ENCODE results near the gene ERMP1.
A peak's percentile ranks its signal among the peaks of the same experiment; 100 is the strongest.

The ERMP1 gene

GRCh38 chr9:5872511-5872910 lies 39.6 kb upstream of the ERMP1 start:
- H3K4me3 ChIP-seq (ENCODE audit: insufficient read depth in 1 of 2, low read depth in 1 of 2, low read length in 2 of 2) = no peak overlapping the region
- no peak for DNase-seq
- no peaks in the 10 kb centered on the region for H3K79me1 ChIP-seq (replicated peaks; ENCODE audit: low read length, poor library complexity, severe bottlenecking)
- H3K23ac ChIP-seq (ENCODE audit: low read length in 2 of 2) = no peak overlapping the region
- 60% methylated on average over 4 of the region's 4 CpGs for WGBS
- no peaks in the 10 kb centered on the region for H3K27me3 ChIP-seq (ENCODE audit: control insufficient read depth in 1 of 2, insufficient read depth in 1 of 2, low read length in 2 of 2)
- no peak overlapping the region for H3K27ac ChIP-seq (ENCODE audit: low read length, poor library complexity, severe bottlenecking)
- H3K4me1 ChIP-seq (ENCODE audit: control insufficient read depth, insufficient read depth, low read depth, low read length) = peaks cover 2% of the 10 kb centered on the region
- H2BK15ac ChIP-seq (ENCODE audit: low read depth, poor library complexity, severe bottlenecking) = no peak overlapping the region
- H3K36me3 ChIP-seq (ENCODE audit: control insufficient read depth in 1 of 2, insufficient read depth in 2 of 2, low read depth in 1 of 2, low read length in 2 of 2) = no peaks in the 10 kb centered on the region
- H3K9ac ChIP-seq (ENCODE audit: low read length) = no peak overlapping the region
- no peak overlapping the region for H3K14ac ChIP-seq (ENCODE audit: low read length in 2 of 2)
- H4K8ac ChIP-seq (ENCODE audit: low read length) = no peak overlapping the region
- H3K18ac ChIP-seq (ENCODE audit: low read depth in 1 of 2, low read length in 2 of 2) = no peak overlapping the region
- H2BK120ac ChIP-seq (ENCODE audit: low read depth, low read length) = no peak overlapping the region
- no peak overlapping the region for H2BK5ac ChIP-seq (ENCODE audit: low read depth, low read length, poor library complexity, severe bottlenecking)
- no peak overlapping the region for H3K4ac ChIP-seq (ENCODE audit: low read depth in 1 of 2, low read length in 2 of 2)
- H4K91ac ChIP-seq (ENCODE audit: low read length) = no peak overlapping the region
- no peak overlapping the region for H2AFZ ChIP-seq (ENCODE audit: low read depth, low read length)
- H2AK5ac ChIP-seq (ENCODE audit: low read length, severe bottlenecking) = no peak overlapping the region
- no peak overlapping the region for H3K4me2 ChIP-seq (ENCODE audit: low read length, poor library complexity, severe bottlenecking)
- H2BK12ac ChIP-seq (ENCODE audit: low read length in 2 of 2) = no peak overlapping the region
- no peaks in the 10 kb centered on the region for H3K9me3 ChIP-seq (ENCODE audit: control insufficient read depth, low read length)

- Histone ChIP-seq H3K4ac (ENCODE audit: low read depth in 1 of 2, low read length in 2 of 2) (no peak overlapping the region), H2AK5ac (ENCODE audit: low read length, severe bottlenecking) (no peak overlapping the region), H3K18ac (ENCODE audit: low read depth in 1 of 2, low read length in 2 of 2) (peak overlapping the region in 1 of 2 experiments; percentile 61), H3K27ac (ENCODE audit: low read length, poor library complexity, severe bottlenecking) (no peak overlapping the region), H4K91ac (ENCODE audit: low read length) (no peak overlapping the region), H3K9me3 (ENCODE audit: control insufficient read depth, low read length) (no peaks in the 10 kb centered on the region), H2BK12ac (ENCODE audit: low read length in 2 of 2) (no peak overlapping the region), H3K14ac (ENCODE audit: low read length in 2 of 2) (no peak overlapping the region), H3K23ac (ENCODE audit: low read length in 2 of 2) (no peak overlapping the region), H4K8ac (ENCODE audit: low read length) (no peak overlapping the region), H3K79me1 (replicated peaks; ENCODE audit: low read length, poor library complexity, severe bottlenecking) (no peaks in the 10 kb centered on the region), H3K27me3 (ENCODE audit: control insufficient read depth in 1 of 2, insufficient read depth in 1 of 2, low read length in 2 of 2) (no peaks in the 10 kb centered on the region), H2BK120ac (ENCODE audit: low read depth, low read length) (peak overlapping the region; percentile 35), H2BK15ac (ENCODE audit: low read depth, poor library complexity, severe bottlenecking) (no peak overlapping the region), H3K36me3 (ENCODE audit: control insufficient read depth in 1 of 2, insufficient read depth in 2 of 2, low read depth in 1 of 2, low read length in 2 of 2) (no peaks in the 10 kb centered on the region), H3K4me2 (ENCODE audit: low read length, poor library complexity, severe bottlenecking) (no peak overlapping the region), H3K9ac (ENCODE audit: low read length) (no peak overlapping the region), H2BK5ac (ENCODE audit: low read depth, low read length, poor library complexity, severe bottlenecking) (no peak overlapping the region), H3K4me3 (ENCODE audit: insufficient read depth in 1 of 2, low read depth in 1 of 2, low read length in 2 of 2) (no peak overlapping the region), H3K4me1 (ENCODE audit: control insufficient read depth, insufficient read depth, low read depth, low read length) (peaks cover 2% of the 10 kb centered on the region), H2AFZ (ENCODE audit: low read depth, low read length) (peak overlapping the region; percentile 23)
- no peak for DNase-seq
- WGBS = 29% methylated on average over 2 of the region's 2 CpGs
Measured at GRCh38 chr9:5871785-5872184, 38.9 kb upstream of the ERMP1 start.

GRCh38 chr9:5870691-5871090 lies 37.8 kb upstream of the ERMP1 start:
- Histone ChIP-seq H2AFZ (ENCODE audit: low read depth, low read length) (no peak overlapping the region), H2BK15ac (ENCODE audit: low read depth, poor library complexity, severe bottlenecking) (no peak overlapping the region), H3K27ac (ENCODE audit: low read length, poor library complexity, severe bottlenecking) (no peak overlapping the region), H3K18ac (ENCODE audit: low read depth in 1 of 2, low read length in 2 of 2) (no peak overlapping the region), H3K23ac (ENCODE audit: low read length in 2 of 2) (no peak overlapping the region), H3K9ac (ENCODE audit: low read length) (no peak overlapping the region), H3K14ac (ENCODE audit: low read length in 2 of 2) (no peak overlapping the region), H3K4me1 (ENCODE audit: control insufficient read depth, insufficient read depth, low read depth, low read length) (peaks cover 2% of the 10 kb centered on the region), H3K4me3 (ENCODE audit: insufficient read depth in 1 of 2, low read depth in 1 of 2, low read length in 2 of 2) (no peak overlapping the region), H2AK5ac (ENCODE audit: low read length, severe bottlenecking) (no peak overlapping the region), H2BK12ac (ENCODE audit: low read length in 2 of 2) (peak overlapping the region in 1 of 2 experiments; percentile 67), H3K4ac (ENCODE audit: low read depth in 1 of 2, low read length in 2 of 2) (no peak overlapping the region), H3K9me3 (ENCODE audit: control insufficient read depth, low read length) (no peaks in the 10 kb centered on the region), H2BK5ac (ENCODE audit: low read depth, low read length, poor library complexity, severe bottlenecking) (no peak overlapping the region), H4K8ac (ENCODE audit: low read length) (peak overlapping the region; percentile 5), H3K27me3 (ENCODE audit: control insufficient read depth in 1 of 2, insufficient read depth in 1 of 2, low read length in 2 of 2) (no peaks in the 10 kb centered on the region), H4K91ac (ENCODE audit: low read length) (no peak overlapping the region), H3K79me1 (replicated peaks; ENCODE audit: low read length, poor library complexity, severe bottlenecking) (no peaks in the 10 kb centered on the region), H2BK120ac (ENCODE audit: low read depth, low read length) (no peak overlapping the region), H3K36me3 (ENCODE audit: control insufficient read depth in 1 of 2, insufficient read depth in 2 of 2, low read depth in 1 of 2, low read length in 2 of 2) (no peaks in the 10 kb centered on the region), H3K4me2 (ENCODE audit: low read length, poor library complexity, severe bottlenecking) (no peak overlapping the region)
- no peak for DNase-seq
- 90% methylated on average over 1 of the region's 3 CpGs for WGBS

- Histone ChIP-seq H3K36me3 (ENCODE audit: control insufficient read depth in 1 of 2, insufficient read depth in 2 of 2, low read depth in 1 of 2, low read length in 2 of 2) (no peaks in the 10 kb centered on the region), H2AFZ (ENCODE audit: low read depth, low read length) (no peak overlapping the region), H2BK12ac (ENCODE audit: low read length in 2 of 2) (peak overlapping the region in 1 of 2 experiments; percentile 46), H2BK5ac (ENCODE audit: low read depth, low read length, poor library complexity, severe bottlenecking) (no peak overlapping the region), H2BK15ac (ENCODE audit: low read depth, poor library complexity, severe bottlenecking) (peak overlapping the region; percentile 63), H3K14ac (ENCODE audit: low read length in 2 of 2) (no peak overlapping the region), H3K23ac (ENCODE audit: low read length in 2 of 2) (no peak overlapping the region), H3K4me3 (ENCODE audit: insufficient read depth in 1 of 2, low read depth in 1 of 2, low read length in 2 of 2) (no peak overlapping the region), H4K91ac (ENCODE audit: low read length) (no peak overlapping the region), H2AK5ac (ENCODE audit: low read length, severe bottlenecking) (peak overlapping the region; percentile 26), H2BK120ac (ENCODE audit: low read depth, low read length) (no peak overlapping the region), H4K8ac (ENCODE audit: low read length) (peak overlapping the region; percentile 36), H3K27me3 (ENCODE audit: control insufficient read depth in 1 of 2, insufficient read depth in 1 of 2, low read length in 2 of 2) (no peaks in the 10 kb centered on the region), H3K79me1 (replicated peaks; ENCODE audit: low read length, poor library complexity, severe bottlenecking) (no peaks in the 10 kb centered on the region), H3K4me2 (ENCODE audit: low read length, poor library complexity, severe bottlenecking) (no peak overlapping the region), H3K9ac (ENCODE audit: low read length) (no peak overlapping the region), H3K27ac (ENCODE audit: low read length, poor library complexity, severe bottlenecking) (no peak overlapping the region), H3K18ac (ENCODE audit: low read depth in 1 of 2, low read length in 2 of 2) (no peak overlapping the region), H3K4me1 (ENCODE audit: control insufficient read depth, insufficient read depth, low read depth, low read length) (peaks cover 2% of the 10 kb centered on the region), H3K9me3 (ENCODE audit: control insufficient read depth, low read length) (no peaks in the 10 kb centered on the region), H3K4ac (ENCODE audit: low read depth in 1 of 2, low read length in 2 of 2) (no peak overlapping the region)
- 70% methylated on average over 1 of the region's 2 CpGs for WGBS
- no peak for DNase-seq
Measured at GRCh38 chr9:5870020-5870339, 37.1 kb upstream of the ERMP1 start.

Measured in mesenchymal stem cell (in vitro differentiated cells and primary cell).